Measurements from ENCODE around the gene VSX2.

DNA sequence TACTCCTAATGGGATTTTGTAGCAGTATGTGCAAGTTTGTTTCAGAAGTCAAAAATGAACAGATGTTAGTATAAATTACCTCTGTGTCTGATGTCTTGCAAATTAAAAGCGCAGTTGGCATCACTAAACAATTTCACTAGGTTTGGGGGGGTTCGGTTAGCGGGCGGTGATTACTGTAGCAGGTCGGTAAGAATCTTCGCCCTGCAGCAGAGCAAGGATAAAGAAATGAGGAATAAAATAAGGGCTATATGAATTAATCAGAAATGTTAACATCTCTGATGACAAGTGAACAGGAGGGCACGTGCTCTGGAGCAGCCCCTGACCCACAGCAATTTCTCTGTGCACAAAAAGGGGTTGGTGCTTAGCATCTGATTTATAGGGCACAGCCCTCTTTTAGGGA lies 43.6 kb upstream of the VSX2 start:
- TF ChIP-seq, protein P1, sequence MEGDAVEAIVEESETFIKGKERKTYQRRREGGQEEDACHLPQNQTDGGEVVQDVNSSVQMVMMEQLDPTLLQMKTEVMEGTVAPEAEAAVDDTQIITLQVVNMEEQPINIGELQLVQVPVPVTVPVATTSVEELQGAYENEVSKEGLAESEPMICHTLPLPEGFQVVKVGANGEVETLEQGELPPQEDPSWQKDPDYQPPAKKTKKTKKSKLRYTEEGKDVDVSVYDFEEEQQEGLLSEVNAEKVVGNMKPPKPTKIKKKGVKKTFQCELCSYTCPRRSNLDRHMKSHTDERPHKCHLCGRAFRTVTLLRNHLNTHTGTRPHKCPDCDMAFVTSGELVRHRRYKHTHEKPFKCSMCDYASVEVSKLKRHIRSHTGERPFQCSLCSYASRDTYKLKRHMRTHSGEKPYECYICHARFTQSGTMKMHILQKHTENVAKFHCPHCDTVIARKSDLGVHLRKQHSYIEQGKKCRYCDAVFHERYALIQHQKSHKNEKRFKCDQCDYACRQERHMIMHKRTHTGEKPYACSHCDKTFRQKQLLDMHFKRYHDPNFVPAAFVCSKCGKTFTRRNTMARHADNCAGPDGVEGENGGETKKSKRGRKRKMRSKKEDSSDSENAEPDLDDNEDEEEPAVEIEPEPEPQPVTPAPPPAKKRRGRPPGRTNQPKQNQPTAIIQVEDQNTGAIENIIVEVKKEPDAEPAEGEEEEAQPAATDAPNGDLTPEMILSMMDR (tag by site-specific recombination; IDR thresholded peaks at IDR 0.05), result no peak
- TF ChIP-seq TCF7L2 (IDR thresholded peaks at IDR 0.05; ENCODE audit: borderline replicate concordance, low read depth, low read length) (no peak), ZNF776 (tag by site-specific recombination; IDR thresholded peaks at IDR 0.05; ENCODE audit: borderline replicate concordance) (no peak), ZNF792 (tag by site-specific recombination; IDR thresholded peaks at IDR 0.05) (no peak), KLF16 (tag by site-specific recombination; IDR thresholded peaks at IDR 0.05) (no peak), ZNF544 (tag by site-specific recombination; IDR thresholded peaks at IDR 0.05) (no peak)
- TF ChIP-seq, protein P2, sequence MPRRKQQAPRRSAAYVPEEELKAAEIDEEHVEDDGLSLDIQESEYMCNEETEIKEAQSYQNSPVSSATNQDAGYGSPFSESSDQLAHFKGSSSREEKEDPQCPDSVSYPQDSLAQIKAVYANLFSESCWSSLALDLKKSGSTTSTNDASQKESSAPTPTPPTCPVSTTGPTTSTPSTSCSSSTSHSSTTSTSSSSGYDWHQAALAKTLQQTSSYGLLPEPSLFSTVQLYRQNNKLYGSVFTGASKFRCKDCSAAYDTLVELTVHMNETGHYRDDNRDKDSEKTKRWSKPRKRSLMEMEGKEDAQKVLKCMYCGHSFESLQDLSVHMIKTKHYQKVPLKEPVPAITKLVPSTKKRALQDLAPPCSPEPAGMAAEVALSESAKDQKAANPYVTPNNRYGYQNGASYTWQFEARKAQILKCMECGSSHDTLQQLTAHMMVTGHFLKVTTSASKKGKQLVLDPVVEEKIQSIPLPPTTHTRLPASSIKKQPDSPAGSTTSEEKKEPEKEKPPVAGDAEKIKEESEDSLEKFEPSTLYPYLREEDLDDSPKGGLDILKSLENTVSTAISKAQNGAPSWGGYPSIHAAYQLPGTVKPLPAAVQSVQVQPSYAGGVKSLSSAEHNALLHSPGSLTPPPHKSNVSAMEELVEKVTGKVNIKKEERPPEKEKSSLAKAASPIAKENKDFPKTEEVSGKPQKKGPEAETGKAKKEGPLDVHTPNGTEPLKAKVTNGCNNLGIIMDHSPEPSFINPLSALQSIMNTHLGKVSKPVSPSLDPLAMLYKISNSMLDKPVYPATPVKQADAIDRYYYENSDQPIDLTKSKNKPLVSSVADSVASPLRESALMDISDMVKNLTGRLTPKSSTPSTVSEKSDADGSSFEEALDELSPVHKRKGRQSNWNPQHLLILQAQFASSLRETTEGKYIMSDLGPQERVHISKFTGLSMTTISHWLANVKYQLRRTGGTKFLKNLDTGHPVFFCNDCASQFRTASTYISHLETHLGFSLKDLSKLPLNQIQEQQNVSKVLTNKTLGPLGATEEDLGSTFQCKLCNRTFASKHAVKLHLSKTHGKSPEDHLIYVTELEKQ (tag by site-specific recombination; IDR thresholded peaks at IDR 0.05; ENCODE audit: borderline replicate concordance), result no peak
- TF ChIP-seq, protein P3, sequence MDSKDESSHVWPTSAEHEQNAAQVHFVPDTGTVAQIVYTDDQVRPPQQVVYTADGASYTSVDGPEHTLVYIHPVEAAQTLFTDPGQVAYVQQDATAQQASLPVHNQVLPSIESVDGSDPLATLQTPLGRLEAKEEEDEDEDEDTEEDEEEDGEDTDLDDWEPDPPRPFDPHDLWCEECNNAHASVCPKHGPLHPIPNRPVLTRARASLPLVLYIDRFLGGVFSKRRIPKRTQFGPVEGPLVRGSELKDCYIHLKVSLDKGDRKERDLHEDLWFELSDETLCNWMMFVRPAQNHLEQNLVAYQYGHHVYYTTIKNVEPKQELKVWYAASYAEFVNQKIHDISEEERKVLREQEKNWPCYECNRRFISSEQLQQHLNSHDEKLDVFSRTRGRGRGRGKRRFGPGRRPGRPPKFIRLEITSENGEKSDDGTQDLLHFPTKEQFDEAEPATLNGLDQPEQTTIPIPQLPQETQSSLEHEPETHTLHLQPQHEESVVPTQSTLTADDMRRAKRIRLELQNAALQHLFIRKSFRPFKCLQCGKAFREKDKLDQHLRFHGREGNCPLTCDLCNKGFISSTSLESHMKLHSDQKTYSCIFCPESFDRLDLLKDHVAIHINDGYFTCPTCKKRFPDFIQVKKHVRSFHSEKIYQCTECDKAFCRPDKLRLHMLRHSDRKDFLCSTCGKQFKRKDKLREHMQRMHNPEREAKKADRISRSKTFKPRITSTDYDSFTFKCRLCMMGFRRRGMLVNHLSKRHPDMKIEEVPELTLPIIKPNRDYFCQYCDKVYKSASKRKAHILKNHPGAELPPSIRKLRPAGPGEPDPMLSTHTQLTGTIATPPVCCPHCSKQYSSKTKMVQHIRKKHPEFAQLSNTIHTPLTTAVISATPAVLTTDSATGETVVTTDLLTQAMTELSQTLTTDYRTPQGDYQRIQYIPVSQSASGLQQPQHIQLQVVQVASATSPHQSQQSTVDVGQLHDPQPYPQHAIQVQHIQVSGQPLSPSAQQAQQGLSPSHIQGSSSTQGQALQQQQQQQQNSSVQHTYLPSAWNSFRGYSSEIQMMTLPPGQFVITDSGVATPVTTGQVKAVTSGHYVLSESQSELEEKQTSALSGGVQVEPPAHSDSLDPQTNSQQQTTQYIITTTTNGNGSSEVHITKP (tag by site-specific recombination; IDR thresholded peaks at IDR 0.05), result no peak
